ENCODE data around the gene UACA. TPM values are rescaled to one million over a fixed set of nuclear protein-coding genes. Genes with fewer than 3 reads are reported as not detected.

UACA gene
- total and polyA plus RNA-seq, 4 donors = 9.2 to 195 (median 37.9) TPM

- Histone ChIP-seq H3K27me3 (ENCODE audit: control insufficient read depth in 3 of 3, insufficient read depth in 3 of 3, low read length in 2 of 3) (no peaks in the 10 kb centered on the region), H3K27ac (ENCODE audit: low read depth in 1 of 2, low read length in 1 of 2) (no peak overlapping the region), H3K4me3 (no peak overlapping the region), H3K4me1 (ENCODE audit: control insufficient read depth in 5 of 5, insufficient read depth in 5 of 5, low read length in 5 of 5) (peaks cover 0 to 29% (median 0%) of the 10 kb centered on the region in 5 donors), H3K36me3 (ENCODE audit: control insufficient read depth in 4 of 4, insufficient read depth in 4 of 4, low read length in 4 of 4) (no peaks in the 10 kb centered on the region), H3K9ac (ENCODE audit: insufficient read depth in 1 of 2, low read length in 2 of 2) (no peak overlapping the region), H3K9me3 (ENCODE audit: control insufficient read depth in 4 of 4, insufficient read depth in 3 of 4, low read length in 3 of 4) (no peaks in the 10 kb centered on the region)
- no peak for ATAC-seq (ENCODE audit: insufficient read depth, low FRiP score)
- DNase-seq = no peak
- TF ChIP-seq CTCF (IDR thresholded peaks at IDR 0.05; ENCODE audit: control extremely low read depth, extremely low read depth) = no peak
- 71 to 80% methylated on average over 4 of the region's 4 CpGs for WGBS, 2 donors
Measured at GRCh38 chr15:70632079-70632478, 131.3 kb downstream of the UACA start.

DNA sequence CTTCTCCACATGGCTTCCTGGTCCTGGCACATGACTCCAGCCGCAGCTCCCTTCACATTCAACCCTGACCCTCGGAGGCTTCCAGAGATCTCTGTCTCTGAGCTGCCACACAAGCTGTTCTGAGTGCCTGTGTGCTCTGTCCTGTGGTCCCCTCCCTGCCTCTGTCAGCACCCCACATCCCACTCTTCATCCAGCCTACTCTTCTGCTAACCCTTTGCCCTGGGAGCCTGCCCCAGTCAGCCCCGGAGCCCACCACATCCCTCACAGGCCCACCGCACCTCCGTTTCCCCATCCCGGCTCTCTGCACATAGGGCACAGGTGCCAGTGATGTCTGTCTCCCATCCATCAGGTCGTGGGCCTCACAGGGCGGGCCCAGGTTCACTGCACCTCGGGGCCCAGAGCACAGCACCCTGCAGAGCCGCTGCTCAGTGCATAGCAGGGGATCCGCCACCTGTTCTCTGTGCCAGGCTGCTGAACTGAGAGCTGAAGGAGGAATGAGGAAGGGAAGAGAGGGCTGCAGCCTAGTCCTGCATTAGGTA is 133.6 kb downstream of the UACA start:
- no peak for ATAC-seq (ENCODE audit: insufficient read depth, low FRiP score)
- DNase-seq = no peak
- H3K27me3 ChIP-seq (ENCODE audit: control insufficient read depth in 3 of 3, insufficient read depth in 3 of 3, low read length in 2 of 3) = no peaks in the 10 kb centered on the region
- H3K36me3 ChIP-seq (ENCODE audit: control insufficient read depth in 4 of 4, insufficient read depth in 4 of 4, low read length in 4 of 4) = no peaks in the 10 kb centered on the region
- no peak overlapping the region for H3K4me3 ChIP-seq
- H3K9ac ChIP-seq (ENCODE audit: insufficient read depth in 1 of 2, low read length in 2 of 2) = no peak overlapping the region
- no peaks in the 10 kb centered on the region for H3K9me3 ChIP-seq (ENCODE audit: control insufficient read depth in 4 of 4, insufficient read depth in 3 of 4, low read length in 3 of 4)
- 90 to 93% methylated on average over 11 of the region's 11 CpGs for WGBS, 2 donors
- no peak overlapping the region for H3K27ac ChIP-seq (ENCODE audit: low read depth in 1 of 2, low read length in 1 of 2)
- peaks cover 0 to 23% (median 0%) of the 10 kb centered on the region in 5 donors for H3K4me1 ChIP-seq (ENCODE audit: control insufficient read depth in 5 of 5, insufficient read depth in 5 of 5, low read length in 5 of 5)
- no peak for TF ChIP-seq CTCF (IDR thresholded peaks at IDR 0.05; ENCODE audit: control extremely low read depth, extremely low read depth)

- H3K27me3 ChIP-seq (ENCODE audit: control insufficient read depth in 3 of 3, insufficient read depth in 3 of 3, low read length in 2 of 3) = no peaks in the 10 kb centered on the region
- H3K9me3 ChIP-seq (ENCODE audit: control insufficient read depth in 4 of 4, insufficient read depth in 3 of 4, low read length in 3 of 4) = no peaks in the 10 kb centered on the region
- H3K36me3 ChIP-seq (ENCODE audit: control insufficient read depth in 4 of 4, insufficient read depth in 4 of 4, low read length in 4 of 4) = no peaks in the 10 kb centered on the region
- peaks cover 0 to 19% (median 0%) of the 10 kb centered on the region in 5 donors for H3K4me1 ChIP-seq (ENCODE audit: control insufficient read depth in 5 of 5, insufficient read depth in 5 of 5, low read length in 5 of 5)
- ATAC-seq (ENCODE audit: insufficient read depth, low FRiP score) (no peak), DNase-seq (no peak)
- H3K9ac ChIP-seq (ENCODE audit: insufficient read depth in 1 of 2, low read length in 2 of 2) = no peak overlapping the region
- WGBS, 2 donors = 86% methylated on average over 8 of the region's 8 CpGs
- H3K27ac ChIP-seq (ENCODE audit: low read depth in 1 of 2, low read length in 1 of 2) = no peak overlapping the region
- no peak overlapping the region for H3K4me3 ChIP-seq
- no peak for TF ChIP-seq CTCF (IDR thresholded peaks at IDR 0.05; ENCODE audit: control extremely low read depth, extremely low read depth)
Measured at GRCh38 chr15:70628549-70628896, 134.8 kb downstream of the UACA start.

All from lung (tissue), 12 donors.